Esophagus (tissue), 2 donors: ENCODE results near the gene SGSM1. TPM values are rescaled to one million over a fixed set of nuclear protein-coding genes. Genes with fewer than 3 reads are reported as not detected.
A peak's percentile ranks its signal among the peaks of the same experiment; 100 is the strongest.

Experiments used
- H3K27ac ChIP-seq, 2 donors: one replicate each; pipeline ENCODE4 v1.5.1; 2013; ENCODE audit warnings: low read depth in 2 of 2, mild to moderate bottlenecking in 2 of 2, inconsistent platforms in 1 of 2, low read length in 1 of 2, moderate library complexity in 1 of 2
- H3K27me3 ChIP-seq, 2 donors: one replicate each; pipeline ENCODE4 v1.6.1; 2013; ENCODE audit warnings: low read length in 2 of 2, control low read depth in 1 of 2, mild to moderate bottlenecking in 1 of 2; ENCODE audit not compliant: insufficient read depth in 2 of 2, control insufficient read depth in 1 of 2
- H3K36me3 ChIP-seq, 2 donors: one replicate each; pipeline ENCODE4 v1.6.1; 2013; ENCODE audit warnings: low read length in 1 of 2; ENCODE audit not compliant: control insufficient read depth in 2 of 2, insufficient read depth in 2 of 2
- H3K4me1 ChIP-seq, 2 donors: one replicate each; pipeline ENCODE4 v1.6.1; 2013; ENCODE audit warnings: low read length in 1 of 2; ENCODE audit not compliant: control insufficient read depth in 2 of 2, insufficient read depth in 2 of 2
- H3K4me3 ChIP-seq, 2 donors: one replicate each; pipeline ENCODE4 v1.5.1; 2013; ENCODE audit warnings: low read length in 2 of 2, mild to moderate bottlenecking in 2 of 2, low read depth in 1 of 2, moderate library complexity in 1 of 2
- H3K9me3 ChIP-seq, 2 donors: one replicate each; pipeline ENCODE4 v1.6.1; 2013; ENCODE audit warnings: mild to moderate bottlenecking in 2 of 2, low read depth in 1 of 2, low read length in 1 of 2, moderate library complexity in 1 of 2; ENCODE audit not compliant: control insufficient read depth in 2 of 2, insufficient read depth in 1 of 2
- WGBS, 2 donors: extraction: QIAGEN DNeasy Blood & Tissue Kit; methylation state at CpG; one replicate each; pipeline ENCODE4 v1.1.7; 2013; 5-methylcytosine and 5-hydroxymethylcytosine counted together
- polyA plus RNA-seq, 2 donors: library from polyadenylated mRNA; stranded (reverse); fragments of 200-250 nt; gene quantifications; one replicate each; pipeline ENCODE4 v1.2.3, GENCODE V29; 2013
- donor health status: healthy with polysubstance abuse.
- donor health status: Bipolar disorder and iron deficiency.

SGSM1 gene
- polyA plus RNA-seq, 2 donors: 0.14 to 0.16 TPM

GRCh38 chr22:24772493-24773220 lies 33.4 kb upstream of the SGSM1 start:
- WGBS, 2 donors: 53 to 61% methylated on average over 7 of the region's 7 CpGs
- no peaks in the 10 kb centered on the region for H3K27me3 ChIP-seq

GRCh38 chr22:24775769-24776492 lies 30.1 kb upstream of the SGSM1 start:
- no peaks in the 10 kb centered on the region for H3K27me3 ChIP-seq
- no peaks in the 10 kb centered on the region for H3K36me3 ChIP-seq
- H3K27ac ChIP-seq: peak overlapping the region in 1 of 2 donors; percentile 60
- no peak overlapping the region for H3K4me3 ChIP-seq
- no peaks in the 10 kb centered on the region for H3K9me3 ChIP-seq
- H3K4me1 ChIP-seq: peaks cover 0 to 5% of the 10 kb centered on the region in 2 donors
- 33 to 37% methylated on average over 11 of the region's 11 CpGs for WGBS, 2 donors

More at GRCh38 chr22:24772493-24773220, 33.4 kb upstream of the SGSM1 start:
- no peak overlapping the region for H3K27ac ChIP-seq
- H3K36me3 ChIP-seq: no peaks in the 10 kb centered on the region
- H3K4me3 ChIP-seq: no peak overlapping the region
- peaks cover 0 to 5% of the 10 kb centered on the region in 2 donors for H3K4me1 ChIP-seq
- no peaks in the 10 kb centered on the region for H3K9me3 ChIP-seq

- Histone ChIP-seq H3K36me3 (no peaks in the 10 kb centered on the region), H3K27me3 (no peaks in the 10 kb centered on the region), H3K9me3 (no peaks in the 10 kb centered on the region), H3K4me1 (peaks cover 0 to 5% of the 10 kb centered on the region in 2 donors), H3K27ac (no peak overlapping the region), H3K4me3 (no peak overlapping the region)
- WGBS, 2 donors: 44 to 57% methylated on average over 5 of the region's 5 CpGs
Measured at GRCh38 chr22:24776525-24776924, 29.5 kb upstream of the SGSM1 start.

GRCh38 chr22:24789516-24789915 lies 16.5 kb upstream of the SGSM1 start:
- WGBS, 2 donors: 53 to 77% methylated on average over 3 of the region's 3 CpGs

GRCh38 chr22:24791362-24791761 lies 14.6 kb upstream of the SGSM1 start:
- no peaks in the 10 kb centered on the region for H3K36me3 ChIP-seq
- H3K4me3 ChIP-seq: no peak overlapping the region
- no peaks in the 10 kb centered on the region for H3K4me1 ChIP-seq
- 88 to 92% methylated on average over 6 of the region's 6 CpGs for WGBS, 2 donors
- no peaks in the 10 kb centered on the region for H3K9me3 ChIP-seq
- no peaks in the 10 kb centered on the region for H3K27me3 ChIP-seq
- H3K27ac ChIP-seq: no peak overlapping the region

More at GRCh38 chr22:24789516-24789915, 16.5 kb upstream of the SGSM1 start:
- H3K27ac ChIP-seq: no peak overlapping the region
- H3K36me3 ChIP-seq: no peaks in the 10 kb centered on the region
- H3K4me3 ChIP-seq: no peak overlapping the region
- no peaks in the 10 kb centered on the region for H3K9me3 ChIP-seq
- no peaks in the 10 kb centered on the region for H3K4me1 ChIP-seq
- H3K27me3 ChIP-seq: no peaks in the 10 kb centered on the region

- H3K27me3 ChIP-seq: no peaks in the 10 kb centered on the region
- no peaks in the 10 kb centered on the region for H3K36me3 ChIP-seq
- WGBS, 2 donors: 85 to 90% methylated on average over 3 of the region's 3 CpGs
- H3K27ac ChIP-seq: no peak overlapping the region
- H3K4me1 ChIP-seq: no peaks in the 10 kb centered on the region
- no peaks in the 10 kb centered on the region for H3K9me3 ChIP-seq
- no peak overlapping the region for H3K4me3 ChIP-seq
Measured at GRCh38 chr22:24796056-24796455, 10.0 kb upstream of the SGSM1 start.

GRCh38 chr22:24796860-24797259 lies 9.2 kb upstream of the SGSM1 start:
- WGBS, 2 donors: 64 to 75% methylated on average over 4 of the region's 4 CpGs
- Histone ChIP-seq H3K27ac (no peak overlapping the region), H3K27me3 (no peaks in the 10 kb centered on the region), H3K9me3 (no peaks in the 10 kb centered on the region), H3K4me3 (no peak overlapping the region), H3K36me3 (no peaks in the 10 kb centered on the region), H3K4me1 (no peaks in the 10 kb centered on the region)

- Histone ChIP-seq H3K9me3 (no peaks in the 10 kb centered on the region), H3K4me3 (no peak overlapping the region), H3K4me1 (peaks cover 0 to 7% of the 10 kb centered on the region in 2 donors), H3K27me3 (no peaks in the 10 kb centered on the region), H3K36me3 (no peaks in the 10 kb centered on the region), H3K27ac (no peak overlapping the region)
- WGBS, 2 donors: 57 to 71% methylated on average over 6 of the region's 6 CpGs
Measured at GRCh38 chr22:24801901-24802465, 4.0 kb upstream of the SGSM1 start.

- peaks cover 0 to 7% of the 10 kb centered on the region in 2 donors for H3K4me1 ChIP-seq
- H3K4me3 ChIP-seq: no peak overlapping the region
- no peak overlapping the region for H3K27ac ChIP-seq
- 67 to 71% methylated on average over 3 of the region's 3 CpGs for WGBS, 2 donors
- H3K36me3 ChIP-seq: no peaks in the 10 kb centered on the region
- H3K9me3 ChIP-seq: no peaks in the 10 kb centered on the region
- H3K27me3 ChIP-seq: no peaks in the 10 kb centered on the region
Measured at GRCh38 chr22:24803064-24803542, 2.9 kb upstream of the SGSM1 start.
